ENCODE results near the gene ALX4. TPM values are rescaled to one million over a fixed set of nuclear protein-coding genes. Genes with fewer than 3 reads are reported as not detected.

ALX4 gene
- total RNA-seq, 4 donors from 2014 or later = under 0.01 to 0.52 (median 0.06) TPM

DNA sequence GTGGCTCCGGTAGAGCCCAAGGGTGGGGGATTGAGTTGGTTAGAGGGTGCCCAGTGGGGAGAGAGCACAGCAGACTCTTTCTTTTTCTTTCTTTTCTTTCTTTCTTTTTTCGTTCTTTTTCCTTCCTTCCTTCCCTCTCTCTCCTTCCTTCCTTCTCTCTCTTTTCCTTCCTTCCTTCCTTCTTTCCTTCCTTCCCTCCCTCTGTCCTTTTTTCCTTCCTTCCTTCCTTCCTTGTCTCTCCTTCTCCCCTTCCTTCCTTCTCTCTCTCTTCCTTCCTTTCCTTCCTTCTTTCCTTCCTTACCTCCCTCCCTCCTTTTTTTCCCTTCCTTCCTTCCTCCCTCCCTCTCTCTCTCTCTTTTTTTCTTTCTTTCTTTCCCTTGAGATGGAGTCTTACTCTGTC is 4.8 kb upstream of the ALX4 start:
- 29% methylated on average over 2 of the region's 2 CpGs for WGBS
- peaks cover 0 to 100% (median 73%) of the 10 kb centered on the region in 4 donors for H3K27me3 ChIP-seq

DNA sequence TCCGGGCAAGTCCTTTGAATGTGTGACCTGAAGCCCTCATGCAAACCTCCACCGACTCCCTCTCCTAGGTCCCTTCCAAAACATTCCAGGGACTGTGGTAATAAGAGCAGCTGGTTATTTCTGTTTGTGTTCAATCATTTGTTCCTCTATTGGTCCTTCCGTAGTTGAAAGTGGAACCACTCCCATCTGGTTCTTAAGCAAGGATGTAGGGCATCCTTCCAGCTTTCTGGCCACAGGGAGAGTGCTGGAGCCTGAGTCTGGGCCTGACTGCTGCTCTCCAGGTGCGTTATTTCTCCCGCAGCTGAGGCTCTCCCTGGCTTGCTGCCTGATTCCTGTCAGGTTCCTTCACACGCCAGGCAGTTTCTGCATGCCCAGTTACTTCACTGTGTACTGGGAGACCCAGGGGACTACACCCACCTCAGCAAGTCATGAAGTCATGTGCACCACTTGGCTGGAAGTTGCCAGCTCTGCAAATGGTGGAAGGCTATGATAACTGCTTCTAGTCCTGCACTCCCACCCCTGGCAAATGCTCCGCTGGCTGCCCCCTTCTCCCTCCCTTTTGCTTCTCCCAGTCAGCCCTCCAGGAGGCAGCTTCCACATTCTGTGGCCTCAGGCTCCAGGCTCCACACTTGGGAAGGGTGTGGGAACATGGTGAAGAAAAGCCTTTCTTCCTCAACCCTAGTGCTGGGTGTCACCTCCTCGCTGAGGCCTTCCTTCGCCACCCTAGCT is 4.0 kb upstream of the ALX4 start:
- Histone ChIP-seq H3K27ac (replicated peaks in 1 of 4) (no peak overlapping the region), H3K27me3 (peaks cover 0 to 100% (median 75%) of the 10 kb centered on the region in 4 donors), H3K36me3 (no peaks in the 10 kb centered on the region), H3K4me3 (no peak overlapping the region), H3K4me1 (peaks cover 27 to 42% (median 41%) of the 10 kb centered on the region in 4 donors), H3K9me3 (peaks cover 0 to 5% (median 0%) of the 10 kb centered on the region in 4 donors)
- no peak for TF ChIP-seq POLR2AphosphoS5 (IDR thresholded peaks at IDR 0.05)
- TF ChIP-seq EP300 (IDR thresholded peaks at IDR 0.05) = no peak
- TF ChIP-seq, protein P1, sequence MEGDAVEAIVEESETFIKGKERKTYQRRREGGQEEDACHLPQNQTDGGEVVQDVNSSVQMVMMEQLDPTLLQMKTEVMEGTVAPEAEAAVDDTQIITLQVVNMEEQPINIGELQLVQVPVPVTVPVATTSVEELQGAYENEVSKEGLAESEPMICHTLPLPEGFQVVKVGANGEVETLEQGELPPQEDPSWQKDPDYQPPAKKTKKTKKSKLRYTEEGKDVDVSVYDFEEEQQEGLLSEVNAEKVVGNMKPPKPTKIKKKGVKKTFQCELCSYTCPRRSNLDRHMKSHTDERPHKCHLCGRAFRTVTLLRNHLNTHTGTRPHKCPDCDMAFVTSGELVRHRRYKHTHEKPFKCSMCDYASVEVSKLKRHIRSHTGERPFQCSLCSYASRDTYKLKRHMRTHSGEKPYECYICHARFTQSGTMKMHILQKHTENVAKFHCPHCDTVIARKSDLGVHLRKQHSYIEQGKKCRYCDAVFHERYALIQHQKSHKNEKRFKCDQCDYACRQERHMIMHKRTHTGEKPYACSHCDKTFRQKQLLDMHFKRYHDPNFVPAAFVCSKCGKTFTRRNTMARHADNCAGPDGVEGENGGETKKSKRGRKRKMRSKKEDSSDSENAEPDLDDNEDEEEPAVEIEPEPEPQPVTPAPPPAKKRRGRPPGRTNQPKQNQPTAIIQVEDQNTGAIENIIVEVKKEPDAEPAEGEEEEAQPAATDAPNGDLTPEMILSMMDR (IDR thresholded peaks at IDR 0.05) = no peak
- no peak for TF ChIP-seq POLR2A (IDR thresholded peaks at IDR 0.05; ENCODE audit: low read depth)
- no peak for DNase-seq (ENCODE audit: extremely low spot score)
- WGBS = 29% methylated on average over 9 of the region's 9 CpGs
- intact Hi-C loops (cut with DNase I) = no loop called here

More for the DNA sequence above, 4.8 kb upstream of the ALX4 start:
- Histone ChIP-seq H3K4me3 (no peak overlapping the region), H3K36me3 (no peaks in the 10 kb centered on the region), H3K9me3 (peaks cover 0 to 5% (median 0%) of the 10 kb centered on the region in 4 donors), H3K4me1 (peaks cover 23 to 42% (median 37%) of the 10 kb centered on the region in 4 donors), H3K27ac (replicated peaks in 1 of 4) (no peak overlapping the region)
- DNase-seq (ENCODE audit: extremely low spot score) = no peak
- TF ChIP-seq EP300 (IDR thresholded peaks at IDR 0.05) (no peak), POLR2AphosphoS5 (IDR thresholded peaks at IDR 0.05) (no peak), POLR2A (IDR thresholded peaks at IDR 0.05; ENCODE audit: low read depth) (no peak)
- TF ChIP-seq, protein P1 (IDR thresholded peaks at IDR 0.05) = no peak
- intact Hi-C loops (cut with DNase I) = no loop called here

DNA sequence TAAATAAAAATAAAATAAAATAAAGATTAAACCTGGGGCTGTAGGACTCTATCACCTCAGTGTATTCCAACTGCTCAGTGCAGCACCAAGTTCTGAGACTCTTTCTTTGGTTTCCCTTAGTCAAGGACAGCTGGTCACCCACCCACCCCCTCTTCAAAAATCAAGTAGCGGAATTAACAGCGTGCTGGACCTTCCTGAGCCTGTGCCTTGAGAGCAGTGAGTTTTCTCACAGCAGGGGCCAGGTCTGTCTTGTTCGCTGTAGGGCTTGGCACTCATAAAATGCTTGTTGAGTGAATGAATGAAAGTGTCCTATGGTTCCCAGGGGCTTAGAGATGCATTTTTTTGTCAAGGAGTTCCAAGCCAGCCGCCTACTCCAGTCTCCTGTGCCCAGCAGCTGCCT is 2.9 kb upstream of the ALX4 start:
- intact Hi-C loops (cut with DNase I) = no loop called here
- peaks cover 0 to 100% (median 77%) of the 10 kb centered on the region in 4 donors for H3K27me3 ChIP-seq
- DNase-seq (ENCODE audit: extremely low spot score) = no peak
- H3K36me3 ChIP-seq = no peaks in the 10 kb centered on the region
- H3K9me3 ChIP-seq = peaks cover 0 to 5% (median 0%) of the 10 kb centered on the region in 4 donors
- H3K4me1 ChIP-seq = peaks cover 27 to 46% (median 44%) of the 10 kb centered on the region in 4 donors
- no peak overlapping the region for H3K27ac ChIP-seq (replicated peaks in 1 of 4)
- no peak overlapping the region for H3K4me3 ChIP-seq
- no peak for TF ChIP-seq POLR2AphosphoS5 (IDR thresholded peaks at IDR 0.05)
- TF ChIP-seq EP300 (IDR thresholded peaks at IDR 0.05) = no peak
- TF ChIP-seq, protein P1 (IDR thresholded peaks at IDR 0.05) = no peak
- TF ChIP-seq POLR2A (IDR thresholded peaks at IDR 0.05; ENCODE audit: low read depth) = no peak
- WGBS = 64% methylated on average over 4 of the region's 4 CpGs

DNA sequence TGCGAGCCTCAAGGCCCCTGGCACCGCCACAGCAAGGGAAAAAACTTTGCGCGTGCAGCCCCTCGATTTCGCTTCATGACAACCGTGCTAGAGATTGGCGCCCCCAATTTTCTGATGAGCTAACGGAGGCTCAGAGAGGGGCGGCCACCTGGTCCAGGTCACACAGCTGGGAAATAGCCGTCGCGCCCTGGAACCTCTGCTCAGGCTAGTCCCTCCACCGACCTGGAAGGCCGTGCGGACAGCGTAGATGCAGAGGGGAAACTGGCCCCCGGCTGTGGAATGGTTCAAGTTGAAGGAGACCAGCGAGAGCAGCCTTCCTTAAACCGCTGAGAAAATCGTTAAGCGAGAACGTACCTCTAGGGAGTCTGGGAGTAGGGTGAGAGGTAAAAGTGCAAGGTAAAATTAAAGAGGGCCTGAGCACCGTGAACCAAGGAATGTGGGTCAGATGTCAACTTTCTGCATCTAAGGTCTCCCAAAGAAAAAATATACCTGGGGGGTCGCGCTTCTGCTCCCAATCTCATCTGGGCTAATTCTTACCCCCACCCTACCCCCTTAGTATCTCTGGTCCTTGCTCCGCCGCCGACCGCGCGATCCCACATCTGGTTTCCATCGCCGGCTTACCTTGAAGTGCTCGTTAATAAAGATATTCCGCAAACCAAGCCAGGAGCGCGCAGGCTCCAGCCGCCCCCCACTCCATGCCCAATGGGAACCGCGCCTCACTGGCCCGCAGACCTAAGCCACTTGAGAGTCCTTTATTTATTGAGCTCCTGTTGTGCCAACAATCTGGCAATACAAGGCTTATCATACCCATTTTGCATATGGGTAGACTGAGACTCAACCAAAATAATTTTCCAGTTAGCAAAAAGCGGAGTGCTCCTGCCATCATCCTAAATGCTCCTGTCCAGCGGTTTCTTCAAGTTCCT is 1.7 kb upstream of the ALX4 start:
- TF ChIP-seq POLR2A (IDR thresholded peaks at IDR 0.05; ENCODE audit: low read depth) (no peak), EP300 (IDR thresholded peaks at IDR 0.05) (no peak), POLR2AphosphoS5 (IDR thresholded peaks at IDR 0.05) (no peak)
- TF ChIP-seq, protein P1 (IDR thresholded peaks at IDR 0.05) = no peak
- Histone ChIP-seq H3K4me1 (peaks cover 23 to 39% (median 37%) of the 10 kb centered on the region in 4 donors), H3K36me3 (no peaks in the 10 kb centered on the region), H3K4me3 (no peak overlapping the region), H3K27me3 (peaks cover 0 to 100% (median 71%) of the 10 kb centered on the region in 4 donors), H3K27ac (replicated peaks in 1 of 4) (no peak overlapping the region), H3K9me3 (peaks cover 0 to 5% (median 0%) of the 10 kb centered on the region in 4 donors)
- WGBS = 23% methylated on average over 40 of the region's 44 CpGs
- DNase-seq (ENCODE audit: extremely low spot score) = no peak
- intact Hi-C loops (cut with DNase I) = no loop called here
